Stimulated activated CD4-positive, alpha-beta T cell treated with anti-CD3 and anti-CD28 coated beads, Interleukin-15, amount 100 ng/mL, for 1 hour (primary cell): ENCODE data around the gene TAPT1.

Experiments used
- DNase-seq, 2 donors: peaks; one replicate each; pipeline ENCODE4 v3.0.0-alpha.2; 2020; ENCODE audit warnings: low read depth in 1 of 2, low spot score in 1 of 2

The TAPT1 gene

GRCh38 chr4:16139066-16139945, 87.0 kb downstream of the TAPT1 start:
- no peak for DNase-seq

DNA sequence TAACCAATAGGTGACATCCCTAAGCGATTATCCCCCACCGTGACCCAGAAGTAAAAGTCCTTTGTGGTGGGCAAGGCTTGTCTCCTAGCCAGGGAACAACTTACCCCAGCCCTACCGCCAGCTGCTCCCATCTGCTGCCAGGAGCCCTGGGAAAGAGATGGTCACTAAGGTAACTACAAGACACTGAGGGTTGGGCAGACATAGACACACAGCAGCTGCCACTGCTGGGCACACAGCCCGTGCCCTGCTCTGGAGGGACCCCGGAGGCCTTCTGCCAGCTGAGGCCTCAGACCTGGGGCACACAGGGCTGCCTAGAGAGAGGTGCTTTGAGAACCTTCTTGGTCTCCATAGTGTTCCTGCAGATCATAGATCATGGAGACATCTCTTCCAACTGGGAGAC, 89.4 kb downstream of the TAPT1 start:
- no peak for DNase-seq

- DNase-seq: no peak
Measured at GRCh38 chr4:16136311-16136710, 90.0 kb downstream of the TAPT1 start.

GRCh38 chr4:16133406-16133805, 92.9 kb downstream of the TAPT1 start:
- no peak for DNase-seq

GRCh38 chr4:16131293-16131692, 95.0 kb downstream of the TAPT1 start:
- DNase-seq: no peak

- DNase-seq: no peak
Measured at GRCh38 chr4:16129336-16129735, 96.9 kb downstream of the TAPT1 start.

GRCh38 chr4:16126714-16127113, 99.6 kb downstream of the TAPT1 start:
- DNase-seq: no peak

DNA sequence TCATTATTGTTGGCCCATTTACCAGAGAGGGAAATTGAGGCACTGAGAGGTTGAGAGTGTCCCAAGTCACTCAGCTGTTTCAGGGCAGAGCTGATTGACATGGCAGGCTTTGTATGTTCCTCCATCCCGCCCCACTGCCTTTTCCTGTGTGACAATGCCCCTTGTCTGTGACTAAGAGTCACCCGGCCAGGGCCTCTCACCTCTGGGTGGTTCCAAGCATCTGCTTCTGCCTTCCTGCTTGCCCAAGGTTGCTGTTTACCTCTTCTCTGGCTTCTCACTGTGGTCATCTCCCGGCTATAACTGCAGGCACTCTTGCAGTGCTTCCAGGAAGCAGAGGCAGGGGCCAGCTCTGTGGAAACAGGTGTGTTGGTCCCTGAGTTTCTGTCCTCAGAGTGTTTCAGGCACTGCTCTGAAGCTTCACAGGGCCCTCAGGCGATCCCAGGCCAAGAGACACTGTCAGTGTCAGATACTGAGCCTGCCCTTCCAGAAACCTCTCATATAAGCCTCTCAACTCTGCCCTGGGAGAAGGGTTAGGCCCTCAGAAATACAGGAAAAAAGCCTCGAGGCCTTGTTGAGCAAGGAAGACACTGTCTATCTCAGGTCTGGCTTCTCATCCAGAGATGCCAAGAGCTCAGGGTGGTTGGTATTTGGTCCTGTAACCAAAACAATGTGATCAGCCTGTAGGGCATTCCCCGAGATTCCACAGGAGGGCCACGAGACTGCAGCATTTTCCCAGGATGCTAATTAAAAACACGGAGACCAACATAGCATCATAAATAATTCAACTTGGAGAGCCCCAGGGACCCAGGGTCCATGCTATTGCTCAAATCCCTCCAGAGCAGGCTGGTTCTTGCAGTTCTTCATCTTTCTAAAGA, 100.5 kb downstream of the TAPT1 start:
- no peak for DNase-seq

DNA sequence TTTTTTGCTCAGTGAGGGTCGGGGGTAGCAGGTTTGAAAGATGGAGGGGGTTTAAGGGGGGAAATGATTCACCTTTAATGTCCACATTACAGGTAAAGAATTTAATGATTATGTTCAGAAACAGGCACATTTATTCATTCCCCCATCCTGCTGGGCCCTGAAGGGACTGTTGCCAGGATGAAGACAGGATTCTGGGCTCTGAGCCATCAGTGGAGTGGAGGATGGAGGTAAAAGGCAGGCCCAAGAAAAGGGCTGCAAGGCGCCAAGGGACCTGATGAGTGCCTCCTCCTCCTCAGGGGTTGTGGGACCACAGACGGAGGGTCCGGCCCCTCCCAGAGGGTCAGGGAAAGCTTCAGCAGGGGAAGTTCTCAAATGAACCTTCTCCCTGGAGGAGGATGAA, 102.0 kb downstream of the TAPT1 start:
- no peak for DNase-seq

DNA sequence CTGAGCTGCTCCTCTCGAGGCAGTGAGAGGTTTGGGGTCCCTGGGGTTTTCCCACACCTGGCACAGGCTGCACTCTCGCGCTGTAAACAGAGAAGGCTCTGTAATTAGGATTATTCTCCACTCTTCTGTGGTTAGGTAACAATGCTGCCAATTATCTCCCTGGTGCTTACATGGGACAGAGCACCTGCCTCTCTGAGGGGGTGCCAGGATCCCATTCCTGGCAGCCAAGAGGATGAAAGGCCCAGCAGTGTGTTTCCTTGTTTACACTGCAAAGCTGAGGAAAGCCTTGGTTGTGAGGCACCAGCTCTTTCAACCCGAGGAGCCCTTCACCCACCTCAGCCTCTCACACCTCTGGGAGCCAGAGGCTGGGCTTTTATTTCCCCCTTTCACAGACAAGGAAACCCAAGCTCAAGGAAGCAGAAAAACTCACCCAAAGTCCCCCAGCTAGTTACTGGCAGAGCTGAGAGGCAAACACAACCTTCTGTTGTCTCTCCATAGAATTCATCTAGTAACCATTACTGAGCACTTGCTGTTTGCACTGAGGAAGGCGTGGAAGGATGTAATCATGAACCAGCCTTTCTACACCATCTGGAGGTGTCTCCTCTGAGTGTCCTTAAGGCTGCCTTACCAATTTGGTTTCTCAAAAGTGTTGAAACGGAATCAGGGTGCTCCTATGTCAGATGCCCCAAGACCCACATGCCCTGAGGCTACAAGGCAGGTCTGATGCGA, 102.8 kb downstream of the TAPT1 start:
- DNase-seq: no peak

GRCh38 chr4:16122784-16123183, 103.5 kb downstream of the TAPT1 start:
- DNase-seq: peak in 1 of 2 donors; percentile 3

DNA sequence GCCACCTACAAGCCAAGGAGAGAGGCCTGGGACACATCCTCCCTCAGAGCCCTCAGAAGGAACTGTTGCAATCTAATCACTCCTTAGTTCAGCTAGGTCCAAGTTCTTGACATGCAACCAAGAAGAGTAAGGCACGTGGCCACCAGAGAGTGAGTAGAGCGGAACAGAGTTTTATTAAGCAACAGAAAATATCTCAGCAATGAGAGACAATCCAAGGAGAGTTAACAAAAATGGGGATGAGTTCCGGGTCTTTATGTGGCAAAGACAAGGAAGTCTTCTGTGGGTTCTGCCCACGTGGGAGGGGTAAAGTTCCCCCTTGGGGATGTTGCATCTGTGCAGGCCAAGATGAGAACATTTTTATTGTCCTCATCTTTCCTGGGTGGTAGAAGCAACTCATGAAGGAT, 104.0 kb downstream of the TAPT1 start:
- DNase-seq: no peak

GRCh38 chr4:16120720-16121119, 105.6 kb downstream of the TAPT1 start:
- no peak for DNase-seq

GRCh38 chr4:16119981-16120380, 106.3 kb downstream of the TAPT1 start:
- DNase-seq: no peak

- no peak for DNase-seq
Measured at GRCh38 chr4:16118090-16118489, 108.2 kb downstream of the TAPT1 start.

- no peak for DNase-seq
Measured at GRCh38 chr4:16117164-16117563, 109.1 kb downstream of the TAPT1 start.

DNA sequence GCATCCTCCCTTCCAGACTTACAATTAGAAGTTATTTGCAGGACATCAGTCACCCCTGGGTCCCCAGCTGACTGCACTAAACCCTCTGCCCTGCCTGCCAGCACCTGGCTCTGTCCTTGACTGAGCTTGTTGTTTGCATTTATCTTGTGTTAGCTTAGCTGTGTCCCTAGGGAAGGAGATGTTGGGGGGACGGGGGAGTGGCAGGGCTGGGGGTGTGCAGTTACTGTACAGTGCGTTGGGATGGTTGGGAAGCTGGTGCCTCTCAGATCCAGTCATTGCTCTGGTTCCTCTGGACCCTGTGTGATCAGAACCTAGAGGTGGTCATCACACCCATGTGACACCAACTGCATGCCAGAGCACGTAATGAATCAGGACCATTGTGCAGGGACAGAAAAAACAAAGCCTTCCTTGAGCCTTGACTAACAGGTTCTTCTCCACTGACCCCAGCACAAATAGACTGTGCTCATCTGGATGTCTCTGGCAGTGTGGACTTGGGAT, 109.7 kb downstream of the TAPT1 start:
- DNase-seq: no peak

GRCh38 chr4:16116019-16116418, 110.3 kb downstream of the TAPT1 start:
- no peak for DNase-seq

DNA sequence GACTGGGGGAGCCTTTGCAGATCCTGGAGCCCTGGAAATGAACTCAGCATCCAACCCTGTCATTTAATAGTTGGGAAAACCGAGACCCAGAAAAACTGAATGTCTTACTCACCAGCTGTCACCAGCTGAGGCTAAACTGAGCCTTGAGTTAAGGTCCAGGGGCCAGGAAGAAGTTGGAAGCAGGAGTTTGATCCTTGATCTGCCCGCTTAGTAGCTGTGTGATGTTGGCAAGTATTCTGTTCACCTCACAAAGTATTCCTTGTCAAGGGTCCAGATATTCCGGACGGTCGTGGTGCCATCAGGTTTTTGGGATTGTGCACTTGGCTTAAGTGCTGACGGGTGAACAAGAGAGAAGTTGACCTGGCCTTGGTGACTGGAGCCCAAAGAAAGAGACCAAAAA, 111.7 kb downstream of the TAPT1 start:
- no peak for DNase-seq

DNA sequence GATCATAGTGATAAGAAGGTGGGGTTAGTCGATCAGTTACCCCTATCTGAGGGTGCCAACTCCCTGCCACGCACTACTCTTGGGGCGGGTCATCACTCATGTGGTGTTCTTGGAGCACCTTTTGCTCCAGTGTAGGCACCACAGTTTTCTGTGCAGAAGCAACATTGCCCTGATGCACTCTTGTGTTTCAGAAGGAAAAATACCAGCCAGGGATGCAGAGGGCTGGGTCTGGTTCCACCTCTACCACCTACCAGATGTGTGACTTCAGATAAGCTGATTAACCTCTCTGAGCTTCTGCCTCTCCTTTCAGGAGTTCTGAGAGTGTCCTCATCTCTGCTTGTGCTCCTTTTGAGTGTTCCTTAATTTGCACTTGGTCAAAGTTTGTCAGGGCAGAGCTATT, 112.5 kb downstream of the TAPT1 start:
- DNase-seq: no peak

DNA sequence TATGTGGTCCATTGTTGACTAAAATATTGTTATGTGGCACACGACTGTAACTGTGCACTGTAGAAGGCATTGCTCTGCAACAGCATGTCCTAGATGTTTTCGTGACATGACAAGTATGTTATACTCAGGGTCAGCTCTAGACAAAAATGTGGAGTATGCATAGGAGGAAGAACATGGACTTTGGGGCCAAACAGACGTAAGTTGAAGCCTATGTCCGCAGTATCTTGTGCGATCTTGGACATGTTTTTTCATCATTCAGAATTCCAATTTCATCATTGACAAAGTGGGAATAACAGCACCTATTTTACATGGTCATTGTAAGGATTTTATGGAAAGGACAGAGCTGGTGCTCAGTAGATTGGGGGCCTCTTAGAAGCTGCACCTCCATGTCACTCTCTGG, 114.7 kb downstream of the TAPT1 start:
- no peak for DNase-seq
